Kidney (tissue), 14 donors: Measurements from ENCODE around the gene RBM39. TPM values are rescaled to one million over a fixed set of nuclear protein-coding genes. Genes with fewer than 3 reads are reported as not detected.

Experiments
- DNase-seq, 5 donors: peaks; one replicate each; pipeline ENCODE4 v3.0.0-alpha.2; 2013 to 2020
- FAIRE-seq: peaks from 2 replicates; lab custom pipeline; 2012; peaks lifted over from hg19 to GRCh38; lab: Jason Lieb, UNC
- H3K27ac ChIP-seq, 2 donors: one replicate each; pipeline ENCODE4 v1.7.0; 2013; ENCODE audit warnings: low read depth in 2 of 2, low read length in 2 of 2, inconsistent platforms in 1 of 2
- H3K27me3 ChIP-seq: one replicate; pipeline ENCODE4 v1.7.1; 2013; ENCODE audit warnings: low read length, inconsistent platforms; ENCODE audit not compliant: control insufficient read depth, insufficient read depth
- H3K36me3 ChIP-seq, 3 donors: one replicate each; pipeline versions ENCODE4 v1.7.0 to v1.7.1; 2013; ENCODE audit warnings: low read length in 3 of 3, control low read depth in 1 of 3, inconsistent platforms in 1 of 3; ENCODE audit not compliant: insufficient read depth in 3 of 3, control insufficient read depth in 2 of 3
- H3K4me1 ChIP-seq, 3 donors: one replicate each; pipeline versions ENCODE4 v1.7.0 to v1.7.1; 2013; ENCODE audit warnings: low read length in 3 of 3, inconsistent platforms in 1 of 3, low read depth in 1 of 3; ENCODE audit not compliant: control insufficient read depth in 2 of 3, insufficient read depth in 2 of 3
- H3K4me3 ChIP-seq, 3 donors: one replicate each; pipeline versions ENCODE4 v1.7.0 to v1.8.1; 2013; ENCODE audit warnings: low read length in 3 of 3, control low read depth in 1 of 3, inconsistent platforms in 1 of 3
- H3K9ac ChIP-seq, 3 donors: one replicate each; pipeline versions ENCODE4 v1.7.0 to v1.7.1; 2013; ENCODE audit warnings: low read length in 3 of 3, control low read depth in 1 of 3, inconsistent platforms in 1 of 3
- H3K9me3 ChIP-seq, 3 donors: one replicate each; pipeline versions ENCODE4 v1.7.0 to v1.7.1; 2013; ENCODE audit warnings: low read length in 3 of 3, control low read depth in 1 of 3, inconsistent platforms in 1 of 3; ENCODE audit not compliant: control insufficient read depth in 2 of 3, insufficient read depth in 1 of 3
- intact Hi-C: fragments of 100-400 bp; cut with DNase I; formaldehyde crosslinking; loops from one replicate; pipeline ENCODE4 v1.11.1; 2022
- polyA plus RNA-seq: library from polyadenylated mRNA; stranded (reverse); fragments of 350-450 nt; fragmentation: Illumina TruSeq; extraction: RNeasy Lipid Tissue Mini Kit (QIAGEN cat#74804); gene quantifications from one replicate; pipeline ENCODE4 v1.2.3, GENCODE V29; 2014; ENCODE audit warnings: low read depth, low replicate concordance; ENCODE audit not compliant: insufficient read depth
- total RNA-seq: library from RNA; stranded (reverse); fragmentation: NEBNext Ultra II Directional; extraction: Animal tissue kit (Norgen Biotek cat#: 25700); gene quantifications from one replicate; pipeline ENCODE4 v1.2.1, GENCODE V29; 2021
- TF ChIP-seq, protein P1 (sequence below): IDR thresholded peaks from 3 replicates; pipeline ENCODE4 v1.5.1; 2012; ENCODE audit warnings: mild to moderate bottlenecking, moderate library complexity, borderline replicate concordance; ENCODE audit not compliant: insufficient read depth; ENCODE audit errors: extremely low read depth
- donor health status: control.
- donor health status: control.
- donor health status: control.
- donor health status: control.
- donor health status: control.
- donor health status: DM: yes; HTN: yes; CAD: no.
- donor health status: Normal renal cell carcinoma (clear cell type).

Gene RBM39
- total and polyA plus RNA-seq, 2 donors from 2014 or later, result 148 to 304 TPM

DNA sequence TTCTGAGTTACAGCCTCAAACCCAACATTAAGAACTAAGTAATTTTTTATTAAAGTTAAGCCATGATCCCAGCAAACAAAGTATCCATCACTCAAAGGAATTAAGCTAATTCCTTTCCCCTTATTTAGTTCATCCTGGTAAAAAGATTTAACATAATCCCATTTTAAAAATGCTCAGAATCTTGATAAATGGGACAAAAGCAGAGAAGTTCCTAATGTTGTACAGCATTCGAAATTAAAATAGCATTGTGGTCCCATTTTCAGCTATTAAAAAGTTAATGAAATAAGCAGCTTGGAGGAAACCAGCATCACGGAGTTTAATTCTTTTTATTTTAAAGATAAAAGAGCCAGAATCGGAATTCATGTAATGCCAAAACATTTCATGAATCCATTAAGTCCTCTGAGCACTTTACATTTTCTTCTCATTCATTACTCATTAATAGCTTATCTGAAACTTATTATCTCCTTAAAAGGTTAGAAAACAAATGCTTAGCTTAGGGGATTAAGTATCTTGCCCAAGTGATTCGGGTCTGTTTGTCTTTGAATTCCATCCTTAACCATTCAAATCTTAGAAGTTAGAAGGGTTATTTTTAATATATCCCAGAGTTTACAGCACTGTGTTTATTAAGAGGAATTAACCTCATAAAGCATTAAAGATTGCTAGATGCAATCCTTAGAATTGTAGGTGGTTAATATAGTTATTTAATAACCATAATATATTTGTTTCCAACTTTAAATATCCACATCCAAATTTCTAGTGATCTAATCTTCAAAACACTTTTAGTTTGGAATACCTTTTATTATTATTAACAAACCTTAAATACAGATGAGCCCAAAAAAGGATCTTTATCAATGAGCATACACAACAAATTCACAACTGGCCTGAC is 11.2 kb downstream of the RBM39 start:
- peaks cover 24 to 84% (median 37%) of the 10 kb centered on the region in 3 donors for H3K36me3 ChIP-seq
- TF ChIP-seq, protein P1, sequence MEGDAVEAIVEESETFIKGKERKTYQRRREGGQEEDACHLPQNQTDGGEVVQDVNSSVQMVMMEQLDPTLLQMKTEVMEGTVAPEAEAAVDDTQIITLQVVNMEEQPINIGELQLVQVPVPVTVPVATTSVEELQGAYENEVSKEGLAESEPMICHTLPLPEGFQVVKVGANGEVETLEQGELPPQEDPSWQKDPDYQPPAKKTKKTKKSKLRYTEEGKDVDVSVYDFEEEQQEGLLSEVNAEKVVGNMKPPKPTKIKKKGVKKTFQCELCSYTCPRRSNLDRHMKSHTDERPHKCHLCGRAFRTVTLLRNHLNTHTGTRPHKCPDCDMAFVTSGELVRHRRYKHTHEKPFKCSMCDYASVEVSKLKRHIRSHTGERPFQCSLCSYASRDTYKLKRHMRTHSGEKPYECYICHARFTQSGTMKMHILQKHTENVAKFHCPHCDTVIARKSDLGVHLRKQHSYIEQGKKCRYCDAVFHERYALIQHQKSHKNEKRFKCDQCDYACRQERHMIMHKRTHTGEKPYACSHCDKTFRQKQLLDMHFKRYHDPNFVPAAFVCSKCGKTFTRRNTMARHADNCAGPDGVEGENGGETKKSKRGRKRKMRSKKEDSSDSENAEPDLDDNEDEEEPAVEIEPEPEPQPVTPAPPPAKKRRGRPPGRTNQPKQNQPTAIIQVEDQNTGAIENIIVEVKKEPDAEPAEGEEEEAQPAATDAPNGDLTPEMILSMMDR, result no peak
- peaks cover 0 to 9% (median 4%) of the 10 kb centered on the region in 3 donors for H3K4me1 ChIP-seq

DNA sequence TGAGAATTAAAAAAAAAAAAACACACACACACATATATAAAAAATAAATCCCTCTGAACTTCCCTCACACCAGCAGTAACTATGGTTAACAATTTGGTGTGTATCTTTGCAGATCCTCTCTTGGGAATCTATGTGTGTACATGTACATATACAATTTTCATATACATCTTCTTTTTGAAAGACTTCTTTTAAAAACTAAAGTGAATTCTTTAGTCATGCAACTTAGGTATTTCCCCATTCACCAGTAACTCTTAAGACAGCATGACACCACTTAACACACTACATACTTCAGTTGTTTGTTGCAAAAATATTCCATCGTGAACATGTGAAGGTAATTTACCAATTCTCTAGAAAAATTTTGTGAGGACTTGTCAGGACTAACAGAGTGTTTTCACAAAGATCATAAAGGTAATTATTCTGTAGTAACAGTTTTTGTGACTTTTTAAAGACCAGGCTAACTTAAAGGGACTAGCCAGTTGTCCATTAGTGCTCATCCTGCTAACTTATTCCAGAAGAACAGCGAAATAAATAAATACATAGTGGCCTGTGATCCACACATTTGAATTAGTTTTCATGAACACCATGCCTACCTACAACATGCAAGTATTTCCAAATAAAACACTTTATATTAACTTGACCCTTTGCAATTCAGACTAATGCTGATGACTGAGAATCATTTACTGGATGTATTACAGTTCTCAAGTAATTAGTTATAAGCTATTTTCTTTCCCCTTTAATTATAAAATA is 12.1 kb downstream of the RBM39 start:
- DNase-seq (no peak), FAIRE-seq (no peak)
- no peaks in the 10 kb centered on the region for H3K27me3 ChIP-seq
- H3K36me3 ChIP-seq, result peaks cover 21 to 84% (median 41%) of the 10 kb centered on the region in 3 donors
- H3K9ac ChIP-seq, result no peak overlapping the region
- no peak overlapping the region for H3K4me3 ChIP-seq
- H3K27ac ChIP-seq, result no peak overlapping the region
- peaks cover 0 to 5% (median 3%) of the 10 kb centered on the region in 3 donors for H3K4me1 ChIP-seq
- H3K9me3 ChIP-seq, result no peaks in the 10 kb centered on the region
- intact Hi-C loops, result no loop called here
- TF ChIP-seq, protein P1, result no peak

More for the DNA sequence above, 11.2 kb downstream of the RBM39 start:
- DNase-seq (no peak), FAIRE-seq (no peak)
- H3K27ac ChIP-seq, result no peak overlapping the region
- intact Hi-C loops, result no loop called here
- H3K27me3 ChIP-seq, result no peaks in the 10 kb centered on the region
- H3K9me3 ChIP-seq, result no peaks in the 10 kb centered on the region
- no peak overlapping the region for H3K9ac ChIP-seq
- no peak overlapping the region for H3K4me3 ChIP-seq

DNA sequence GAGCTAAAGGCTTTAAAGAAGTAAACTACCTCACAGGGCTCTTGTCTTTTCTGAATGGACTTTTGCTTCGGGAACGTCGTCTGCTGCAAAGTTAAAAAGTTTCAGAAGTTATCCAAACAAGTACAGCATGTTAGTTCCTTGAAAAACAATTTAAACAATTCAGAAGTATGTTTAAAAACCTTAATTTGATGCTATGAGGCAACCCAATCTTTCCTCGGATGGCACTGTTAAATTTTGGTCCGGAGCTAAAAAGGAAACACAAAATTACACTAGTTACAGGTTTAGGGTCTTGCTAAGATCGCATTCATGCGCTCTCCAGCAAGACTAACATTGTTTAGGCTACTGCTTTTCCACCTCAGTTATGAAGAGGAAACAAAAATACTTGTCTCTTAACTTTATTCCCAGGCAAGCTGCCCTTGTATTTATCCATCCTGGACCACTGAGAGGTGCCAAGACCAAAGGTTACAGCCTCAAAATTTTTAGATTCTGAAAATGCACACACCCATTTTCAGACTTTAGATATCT is 12.7 kb downstream of the RBM39 start:
- no peak for FAIRE-seq
- no peak for DNase-seq
- Histone ChIP-seq H3K9ac (no peak overlapping the region), H3K36me3 (peaks cover 27 to 84% (median 41%) of the 10 kb centered on the region in 3 donors), H3K9me3 (no peaks in the 10 kb centered on the region), H3K4me3 (no peak overlapping the region), H3K4me1 (peaks cover 0 to 5% (median 2%) of the 10 kb centered on the region in 3 donors), H3K27ac (no peak overlapping the region), H3K27me3 (no peaks in the 10 kb centered on the region)
- TF ChIP-seq, protein P1, result no peak
- intact Hi-C loops, result no loop called here
